KOPT-K1 (cell line): ENCODE measurements around the gene KANSL1.
"Not testable (repeated sequence)": the region's sequence is repeated elsewhere in the genome, so short reads cannot be mapped to it uniquely, and the experiment has no call there.

ENCODE experiments used
- H3K27ac ChIP-seq: fragments of 200-600 bp; sonication (generic); 2 replicates; pipeline ENCODE4 v1.5.1; 2016; ENCODE audit warnings: antibody characterized with exemption, mild to moderate bottlenecking, low read depth, low read length; ENCODE audit not compliant: poor library complexity, severe bottlenecking
- H3K36me3 ChIP-seq: fragments of 200-600 bp; sonication (generic); 2 replicates; pipeline ENCODE4 v1.5.1; 2017; ENCODE audit warnings: antibody characterized with exemption, mild to moderate bottlenecking, low read length, moderate library complexity; ENCODE audit not compliant: insufficient read depth
- H3K9me3 ChIP-seq: fragments of 200-600 bp; sonication (generic); 2 replicates; pipeline ENCODE4 v1.5.1; 2017; ENCODE audit warnings: antibody characterized with exemption, low read length, mild to moderate bottlenecking; ENCODE audit not compliant: insufficient read depth, poor library complexity, severe bottlenecking

The KANSL1 gene

DNA sequence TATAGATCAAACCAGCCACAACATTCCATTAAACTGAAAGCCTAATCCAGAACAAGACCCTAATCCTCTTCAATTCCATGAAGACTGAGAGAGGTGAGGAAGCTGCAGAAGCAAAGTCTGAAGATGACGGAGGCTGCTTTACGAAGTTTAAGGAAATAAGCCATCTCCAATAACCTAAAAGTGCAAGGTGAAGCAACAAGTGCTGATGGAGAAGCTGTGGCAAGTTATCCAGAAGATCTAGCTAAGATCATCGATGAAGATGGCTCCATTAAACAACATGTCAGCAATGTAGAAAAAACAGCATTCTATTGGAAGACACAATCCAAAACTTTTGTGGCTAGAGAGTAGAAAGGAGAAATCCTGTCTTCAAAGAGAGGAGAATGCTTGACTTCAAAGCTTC is 69.6 kb downstream of the KANSL1 start:
- peaks cover 28% of the 10 kb centered on the region for H3K36me3 ChIP-seq
- no peaks in the 10 kb centered on the region for H3K9me3 ChIP-seq
- no peak overlapping the region for H3K27ac ChIP-seq

DNA sequence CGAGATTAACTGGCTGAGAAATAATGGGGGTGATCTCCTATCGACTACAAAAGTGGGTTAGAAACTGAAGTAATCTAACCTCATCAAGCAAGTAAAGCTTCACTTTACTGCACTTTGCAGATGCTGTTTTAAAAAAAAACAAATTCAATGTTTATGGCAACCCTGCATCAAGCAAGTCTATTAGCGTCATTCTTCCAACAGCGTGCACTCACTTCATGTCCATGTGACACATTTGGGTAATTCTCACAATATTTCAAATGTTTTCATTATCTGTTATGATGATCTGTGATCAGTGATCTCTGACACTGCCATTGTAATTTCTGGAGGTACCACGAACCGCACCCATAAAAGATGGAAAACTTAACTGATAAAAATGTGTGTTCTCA is 70.8 kb downstream of the KANSL1 start:
- H3K36me3 ChIP-seq: peaks cover 18% of the 10 kb centered on the region
- H3K9me3 ChIP-seq: no peaks in the 10 kb centered on the region
- H3K27ac ChIP-seq: no peak overlapping the region

DNA sequence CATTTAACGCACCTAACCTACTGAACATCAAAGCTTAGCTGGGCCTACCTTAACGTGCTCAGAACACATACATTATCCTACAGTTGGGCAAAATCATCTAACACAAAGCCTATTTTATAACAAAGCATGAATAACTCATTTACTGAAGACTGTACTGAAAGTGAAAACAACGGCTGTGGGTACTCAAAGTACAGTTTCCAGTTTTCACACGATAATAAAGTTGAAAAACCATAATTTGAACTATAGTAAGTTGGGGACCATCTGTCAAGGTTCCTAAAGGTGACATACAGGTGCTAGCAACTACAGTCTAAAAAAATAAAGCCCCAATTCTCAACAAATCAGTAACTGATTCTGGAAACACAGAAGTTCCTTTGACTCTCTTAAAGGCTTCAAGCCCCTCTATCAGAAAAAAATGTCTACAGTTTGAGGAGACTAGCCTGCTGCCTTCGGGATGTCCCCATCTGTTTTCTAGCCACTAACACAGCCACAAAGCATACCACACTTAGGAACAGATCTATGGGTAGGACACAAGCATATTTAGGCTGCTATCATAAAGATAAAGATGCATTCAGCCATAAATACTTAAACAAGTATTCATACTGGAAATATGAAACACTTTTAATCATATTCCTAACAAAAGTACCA is 71.3 kb downstream of the KANSL1 start:
- no peak overlapping the region for H3K27ac ChIP-seq
- no peaks in the 10 kb centered on the region for H3K9me3 ChIP-seq
- H3K36me3 ChIP-seq: peaks cover 14% of the 10 kb centered on the region

DNA sequence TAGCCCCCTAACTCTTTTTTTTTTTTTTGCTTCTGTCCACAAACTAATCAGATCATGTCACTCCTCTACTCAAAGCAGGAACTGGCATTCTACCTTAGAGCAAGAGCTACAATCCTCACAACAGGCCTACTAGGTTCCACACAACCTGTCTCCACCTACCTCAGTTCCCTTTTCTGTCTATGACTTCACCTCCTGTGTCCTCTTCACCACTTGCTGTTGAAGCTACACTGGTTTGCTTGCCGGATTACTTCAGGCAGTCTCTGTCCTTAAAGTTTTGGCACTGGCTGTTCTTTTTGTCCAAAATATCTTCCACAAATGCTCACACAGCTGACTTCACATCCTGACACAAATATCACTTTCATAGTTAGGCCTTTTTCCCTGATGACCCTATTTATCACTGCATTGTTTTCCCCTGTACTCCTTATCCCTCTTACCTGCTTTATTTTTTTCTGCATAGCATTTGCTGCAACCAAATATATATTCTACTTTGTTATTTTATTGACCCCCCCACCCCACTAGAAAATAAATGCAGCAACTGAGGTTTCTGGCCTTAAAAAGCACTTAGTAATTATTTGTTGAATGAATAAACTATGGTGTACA is 72.0 kb downstream of the KANSL1 start:
- H3K9me3 ChIP-seq: no peaks in the 10 kb centered on the region
- no peak overlapping the region for H3K27ac ChIP-seq
- peaks cover 14% of the 10 kb centered on the region for H3K36me3 ChIP-seq

DNA sequence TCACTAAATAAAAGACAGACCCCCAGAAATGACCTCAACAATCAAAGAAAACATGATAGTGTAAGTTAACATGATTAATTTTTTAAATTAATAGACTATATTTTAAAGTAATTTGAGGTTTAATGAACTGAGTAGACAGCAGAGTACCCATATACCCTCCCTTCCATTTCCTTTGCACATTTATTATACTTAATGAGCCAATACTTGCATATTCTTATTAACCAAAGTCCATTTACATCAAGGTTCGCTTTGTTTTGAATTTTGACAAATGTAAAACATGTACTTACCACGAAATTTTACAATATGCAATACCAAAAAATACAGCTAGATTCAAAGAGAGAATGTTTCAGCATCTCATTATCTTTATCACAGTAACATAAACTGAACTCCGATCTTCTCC is 72.7 kb downstream of the KANSL1 start:
- no peaks in the 10 kb centered on the region for H3K9me3 ChIP-seq
- peaks cover 14% of the 10 kb centered on the region; the same call in 1 of the 2 replicates for H3K36me3 ChIP-seq
- no peak overlapping the region for H3K27ac ChIP-seq

DNA sequence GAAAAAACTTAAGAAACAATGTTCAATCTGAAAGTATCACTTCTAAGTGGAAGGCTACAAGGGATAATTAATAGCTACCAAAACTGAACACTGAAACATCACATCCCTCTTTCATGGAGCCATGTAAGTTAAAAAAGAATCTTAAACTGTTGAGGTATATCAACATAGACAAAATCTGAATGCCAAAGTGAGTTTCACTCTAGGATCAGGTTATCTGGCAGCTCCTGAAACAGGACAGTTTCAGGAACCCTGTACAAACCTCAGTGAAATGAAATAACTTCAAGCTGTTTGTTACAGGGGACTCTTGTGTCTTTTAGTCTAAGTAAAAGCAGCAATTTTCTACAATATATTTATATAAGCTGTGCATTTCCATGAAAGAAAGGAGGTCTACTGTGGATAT is 73.2 kb downstream of the KANSL1 start:
- Histone ChIP-seq H3K9me3 (no peaks in the 10 kb centered on the region), H3K27ac (no peak overlapping the region), H3K36me3 (peaks cover 14% of the 10 kb centered on the region; the same call in 1 of the 2 replicates)

DNA sequence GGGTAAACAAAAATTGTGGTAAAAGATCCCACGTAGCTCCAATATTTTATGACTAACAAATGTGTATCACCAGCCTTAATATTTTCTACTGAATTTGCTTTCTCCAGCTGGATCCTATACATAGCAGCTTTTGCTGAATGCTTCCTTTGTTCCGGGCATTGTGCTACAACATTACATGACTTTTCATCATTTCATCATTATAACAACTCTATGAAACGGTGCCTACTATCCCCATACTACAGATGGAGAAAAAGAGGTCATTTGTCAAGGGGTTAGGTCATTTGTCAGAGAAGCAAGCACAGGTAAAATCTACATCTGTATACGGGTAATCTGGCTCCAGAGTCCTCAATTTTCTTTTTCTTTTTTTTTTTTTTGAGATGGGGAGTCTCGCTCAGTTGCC is 74.3 kb downstream of the KANSL1 start:
- Histone ChIP-seq H3K9me3 (no peaks in the 10 kb centered on the region), H3K36me3 (peaks cover 7% of the 10 kb centered on the region; the same call in 1 of the 2 replicates), H3K27ac (no peak overlapping the region)

DNA sequence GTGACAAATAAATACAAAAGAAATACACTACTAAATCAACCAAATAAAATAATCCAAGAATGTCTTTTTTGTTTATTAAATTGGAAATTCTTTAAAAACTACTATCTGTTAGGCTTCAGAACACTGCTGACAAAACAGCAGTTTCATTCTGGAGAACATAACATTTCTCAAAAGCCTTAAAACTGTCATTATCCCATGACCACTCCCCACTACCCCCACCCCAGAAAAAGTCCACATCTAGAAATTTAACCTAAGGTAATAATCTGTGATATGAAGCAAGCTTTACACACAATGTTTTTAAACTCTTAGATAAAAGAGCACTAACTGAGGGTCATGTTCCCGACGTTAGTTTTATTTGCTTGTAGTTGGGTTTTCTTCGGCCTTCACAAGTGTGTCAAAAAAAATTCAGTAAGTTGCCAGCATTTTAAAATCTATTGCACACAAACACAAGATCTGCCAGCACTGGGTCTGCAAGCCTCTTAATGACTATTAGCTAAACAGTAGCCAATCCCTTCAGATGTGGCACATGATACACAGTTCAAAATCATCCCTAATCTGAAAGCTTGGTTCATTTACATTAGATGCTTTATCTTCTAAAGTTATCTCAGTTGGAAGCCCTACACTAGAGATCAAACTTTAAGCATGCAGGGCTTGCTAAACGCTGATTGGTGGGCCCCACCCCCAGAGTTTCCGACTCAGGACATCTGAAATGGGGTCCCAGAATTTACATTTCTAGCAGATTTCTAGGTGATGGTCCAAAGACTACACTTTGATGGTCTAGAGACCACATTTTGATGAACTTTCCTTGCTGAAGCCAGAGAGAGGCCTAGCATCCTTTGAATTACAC is 75.2 kb downstream of the KANSL1 start:
- Histone ChIP-seq H3K9me3 (no peaks in the 10 kb centered on the region), H3K36me3 (no peaks in the 10 kb centered on the region), H3K27ac (no peak overlapping the region)

DNA sequence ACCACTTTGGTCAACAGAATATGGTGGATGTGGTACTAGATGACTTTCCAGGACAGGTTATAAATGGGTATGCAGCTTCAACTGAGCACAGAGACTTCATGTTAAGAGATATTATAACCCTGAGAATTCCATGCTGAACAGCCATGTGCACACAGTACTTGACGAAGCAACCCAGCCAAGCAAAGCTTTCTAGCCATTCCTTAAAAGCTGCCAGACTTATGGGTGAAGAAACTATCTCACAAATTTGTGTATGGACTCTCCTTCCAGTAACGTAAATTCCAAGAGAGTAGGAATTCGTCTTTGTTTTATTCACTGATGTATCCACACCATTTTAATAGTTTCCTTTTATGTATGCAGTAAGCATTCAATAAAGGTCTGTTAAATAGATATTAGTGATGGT is 76.1 kb downstream of the KANSL1 start:
- Histone ChIP-seq H3K36me3 (no peaks in the 10 kb centered on the region), H3K9me3 (no peaks in the 10 kb centered on the region), H3K27ac (no peak overlapping the region)

DNA sequence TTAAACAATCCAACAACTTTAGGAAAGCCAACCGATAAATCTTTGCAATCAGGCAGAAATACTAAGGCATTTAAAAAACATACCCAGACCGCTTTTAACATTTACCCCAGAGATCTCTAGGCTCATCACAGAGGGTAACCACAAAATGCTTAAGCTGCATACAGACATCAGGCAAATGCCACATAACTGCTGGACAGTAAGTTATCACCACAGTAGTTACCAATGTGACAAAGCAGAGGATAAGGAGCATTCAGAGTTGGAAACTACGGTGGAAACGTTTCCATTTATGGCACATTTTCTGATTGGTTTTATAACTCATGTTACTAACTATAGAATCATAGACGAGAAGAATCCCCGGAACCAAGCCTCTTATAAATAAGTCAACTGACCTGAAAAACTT is 77.5 kb downstream of the KANSL1 start:
- H3K36me3 ChIP-seq: no peaks in the 10 kb centered on the region
- H3K27ac ChIP-seq: no peak overlapping the region

DNA sequence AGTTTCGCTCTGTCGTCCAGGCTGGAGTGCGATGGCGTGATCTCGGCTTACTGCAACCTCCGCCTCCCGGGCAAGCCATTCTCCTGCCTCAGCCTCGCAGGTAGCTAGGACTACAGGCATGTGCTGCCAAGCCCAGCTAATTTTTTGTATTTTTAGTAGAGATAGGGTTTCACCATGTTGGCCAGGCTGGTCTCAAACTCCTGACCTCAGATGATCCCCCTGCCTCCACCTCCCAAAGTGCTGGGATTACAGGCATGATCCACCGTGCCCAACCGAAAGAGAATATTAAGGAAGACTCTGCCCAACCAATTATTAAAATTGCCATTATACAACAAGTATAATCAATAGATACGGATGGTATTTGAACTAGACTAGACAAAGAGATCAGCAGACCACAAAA is 82.0 kb downstream of the KANSL1 start:
- not testable (repeated sequence) for H3K36me3 ChIP-seq, H3K27ac ChIP-seq, H3K9me3 ChIP-seq

More for the DNA sequence above, 77.5 kb downstream of the KANSL1 start:
- no peaks in the 10 kb centered on the region for H3K9me3 ChIP-seq

DNA sequence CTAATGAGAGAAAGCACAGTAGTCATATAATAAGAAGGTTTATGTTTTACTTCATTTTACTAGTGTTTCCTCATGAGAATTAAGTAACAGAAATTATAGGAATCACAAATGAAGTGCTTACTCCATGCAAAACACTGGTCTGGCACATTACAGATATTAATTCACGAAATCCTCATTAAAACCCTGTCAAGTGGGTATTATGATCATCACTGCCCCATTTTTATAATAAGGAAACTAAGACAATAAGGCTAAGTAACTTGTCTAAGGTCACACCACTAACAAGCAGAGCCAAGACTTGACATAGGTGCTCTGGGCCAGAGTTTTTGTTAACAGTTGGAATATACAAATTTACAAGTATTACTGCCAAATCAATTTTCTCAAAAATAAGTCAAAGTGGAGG is 83.0 kb downstream of the KANSL1 start:
- Histone ChIP-seq H3K36me3 (0 out of 2 replicates have a peak, but pooled peaks cover 7% of the 10 kb centered on the region), H3K9me3 (no peaks in the 10 kb centered on the region), H3K27ac (no peak overlapping the region)

DNA sequence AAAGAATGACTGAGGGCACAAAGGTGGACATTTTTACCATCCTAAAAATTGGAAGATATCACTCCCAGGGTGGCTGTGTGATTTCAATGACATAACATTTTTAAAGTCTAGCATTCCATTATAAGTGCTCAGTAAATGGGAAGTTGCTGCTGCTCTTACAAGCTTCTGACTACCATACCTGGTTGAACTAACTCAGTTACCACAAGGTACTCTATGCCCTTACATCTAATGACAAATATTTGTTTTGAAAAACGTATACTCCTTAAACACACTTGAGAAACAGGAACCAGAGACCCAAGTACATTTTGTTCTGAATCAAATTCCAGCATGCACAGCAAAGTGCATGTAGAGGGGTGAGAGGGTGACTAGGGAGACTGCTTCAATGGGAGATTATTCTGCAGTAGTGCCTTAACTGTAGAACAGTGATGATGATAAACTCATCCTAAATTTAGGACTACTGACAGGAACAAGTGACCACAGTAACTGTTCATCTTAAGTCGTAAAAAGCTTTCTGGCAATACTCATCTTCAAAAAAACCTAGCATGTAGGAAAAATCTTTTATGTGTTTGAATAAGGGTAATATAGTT is 83.5 kb downstream of the KANSL1 start:
- no peak overlapping the region for H3K27ac ChIP-seq
- H3K9me3 ChIP-seq: no peaks in the 10 kb centered on the region
- H3K36me3 ChIP-seq: 0 out of 2 replicates have a peak, but pooled peaks cover 7% of the 10 kb centered on the region

DNA sequence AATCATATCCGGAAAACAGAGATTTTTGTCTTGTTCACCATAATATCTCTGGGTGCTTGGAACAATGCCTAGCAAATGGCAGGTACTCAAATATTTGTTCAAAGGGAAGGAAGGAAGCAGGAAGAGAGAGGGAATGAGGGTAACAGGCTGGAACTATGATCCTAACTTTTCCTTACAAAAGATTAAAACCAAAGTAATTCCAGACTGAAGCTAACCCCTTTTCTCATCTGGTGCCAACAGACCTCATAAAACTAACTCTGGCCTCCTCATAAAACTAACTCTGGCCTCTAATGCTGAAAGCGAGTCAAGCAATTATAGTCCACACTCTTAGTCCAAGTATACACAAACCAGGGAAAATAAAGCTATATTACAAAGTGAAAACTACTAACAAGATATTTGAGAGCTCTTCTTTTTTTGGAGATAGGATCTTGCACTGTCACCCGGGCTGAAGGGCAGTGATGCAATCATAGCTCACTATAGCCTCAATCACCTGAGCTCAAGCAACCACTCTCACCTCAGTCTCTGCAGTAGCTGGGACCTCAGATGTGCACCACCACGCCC is 84.6 kb downstream of the KANSL1 start:
- Histone ChIP-seq H3K27ac (no peak overlapping the region), H3K9me3 (no peaks in the 10 kb centered on the region), H3K36me3 (0 out of 2 replicates have a peak, but pooled peaks cover 7% of the 10 kb centered on the region)

DNA sequence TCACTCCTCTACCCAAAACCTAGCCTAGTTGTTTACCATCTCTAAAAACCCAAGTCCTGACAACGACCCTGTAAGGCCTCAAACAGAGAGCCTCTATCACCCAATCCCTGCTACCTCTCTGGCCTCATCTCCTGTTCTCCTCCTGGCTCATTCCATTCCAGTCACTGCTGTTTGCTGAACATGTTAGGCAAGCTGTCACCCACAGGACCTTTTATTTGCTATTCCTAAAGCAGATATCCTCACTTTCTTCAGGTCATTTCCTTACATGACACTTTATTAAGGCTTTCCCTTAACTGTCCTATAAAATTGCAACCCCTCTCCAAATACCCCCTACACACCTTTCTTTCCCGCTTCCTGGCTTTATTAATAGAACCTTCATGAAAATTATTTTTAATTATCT is 85.1 kb downstream of the KANSL1 start:
- Histone ChIP-seq H3K9me3 (no peaks in the 10 kb centered on the region), H3K36me3 (0 out of 2 replicates have a peak, but pooled peaks cover 7% of the 10 kb centered on the region), H3K27ac (no peak overlapping the region)
